ENCODE results near the gene RAVER2.

RAVER2 gene

GRCh38 chr1:64798872-64799271 is 54.0 kb downstream of the RAVER2 start:
- Histone ChIP-seq H2BK15ac (replicated peaks; ENCODE audit: low read depth) (no peak overlapping the region), H3K23ac (ENCODE audit: low read length) (no peak overlapping the region), H3K4me1 (ENCODE audit: control insufficient read depth, low read depth, low read length) (no peaks in the 10 kb centered on the region), H3K4ac (ENCODE audit: low read depth, low read length) (no peak overlapping the region), H4K8ac (ENCODE audit: low read depth, low read length) (no peak overlapping the region), H2BK5ac (ENCODE audit: low read length) (no peak overlapping the region), H3K4me3 (ENCODE audit: low read length) (no peak overlapping the region), H3K56ac (ENCODE audit: low read length) (no peak overlapping the region), H2AK5ac (ENCODE audit: low read length) (no peak overlapping the region), H3K18ac (ENCODE audit: low read length) (no peak overlapping the region), H3K27ac (ENCODE audit: low read depth, low read length) (no peak overlapping the region), H3K79me1 (ENCODE audit: low read length) (no peaks in the 10 kb centered on the region), H2BK120ac (ENCODE audit: low read depth, low read length) (no peak overlapping the region), H3K36me3 (ENCODE audit: control insufficient read depth, insufficient read depth, low read length) (no peaks in the 10 kb centered on the region), H4K5ac (ENCODE audit: low read length) (no peak overlapping the region), H3K79me2 (ENCODE audit: control insufficient read depth, insufficient read depth, low read length) (no peaks in the 10 kb centered on the region), H3K27me3 (ENCODE audit: insufficient read depth, low read length, poor library complexity) (no peaks in the 10 kb centered on the region), H3K4me2 (ENCODE audit: low read length) (no peak overlapping the region), H3K9ac (ENCODE audit: low read length) (no peak overlapping the region)
- DNase-seq, result no peak

DNA sequence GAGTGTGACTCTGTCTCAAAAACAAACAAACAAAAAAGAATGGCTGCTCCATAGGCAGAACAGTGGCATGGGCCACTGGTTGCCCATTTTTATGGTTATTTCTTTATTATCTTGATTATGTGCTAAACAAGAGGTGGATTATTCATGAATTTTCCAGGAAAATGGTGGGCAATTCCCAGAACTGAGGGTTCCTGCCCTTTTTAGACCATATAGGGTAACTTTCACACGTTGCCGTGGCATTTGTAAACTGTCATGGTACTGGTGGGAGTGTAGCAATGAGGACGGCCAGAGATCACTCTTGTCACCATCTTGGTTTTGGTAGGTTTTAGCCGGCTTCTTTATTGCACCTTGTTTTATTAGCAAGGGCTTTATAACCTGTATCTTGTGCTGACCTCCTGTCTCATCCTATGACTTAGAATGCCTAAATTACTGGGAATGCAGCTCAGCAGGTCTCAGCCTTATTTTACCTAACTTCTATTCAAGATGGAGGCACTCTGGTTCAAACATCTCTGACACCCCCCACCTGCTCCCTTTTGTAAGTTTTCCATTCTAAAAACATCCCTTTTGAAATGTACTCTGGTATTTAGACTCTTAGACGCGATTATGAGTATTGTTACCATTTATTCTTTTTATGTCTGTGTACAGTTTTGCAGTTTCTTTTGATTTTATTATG is 57.1 kb downstream of the RAVER2 start:
- no peaks in the 10 kb centered on the region for H3K4me1 ChIP-seq (ENCODE audit: control insufficient read depth, low read depth, low read length)
- no peak overlapping the region for H3K27ac ChIP-seq (ENCODE audit: low read depth, low read length)
- no peak overlapping the region for H2AK5ac ChIP-seq (ENCODE audit: low read length)
- no peak overlapping the region for H2BK120ac ChIP-seq (ENCODE audit: low read depth, low read length)
- no peak overlapping the region for H3K18ac ChIP-seq (ENCODE audit: low read length)
- H3K56ac ChIP-seq (ENCODE audit: low read length), result no peak overlapping the region
- no peak overlapping the region for H3K9ac ChIP-seq (ENCODE audit: low read length)
- no CpG with 5 or more reads among the region's 6 CpGs for WGBS (ENCODE audit: extremely low coverage, insufficient coverage, low lambda C conversion rate)
- no peak overlapping the region for H3K23ac ChIP-seq (ENCODE audit: low read length)
- no peak overlapping the region for H2BK15ac ChIP-seq (replicated peaks; ENCODE audit: low read depth)
- H4K5ac ChIP-seq (ENCODE audit: low read length), result no peak overlapping the region
- H3K4me2 ChIP-seq (ENCODE audit: low read length), result no peak overlapping the region
- no peaks in the 10 kb centered on the region for H3K79me2 ChIP-seq (ENCODE audit: control insufficient read depth, insufficient read depth, low read length)
- H3K4me3 ChIP-seq (ENCODE audit: low read length), result no peak overlapping the region
- H3K4ac ChIP-seq (ENCODE audit: low read depth, low read length), result no peak overlapping the region
- no peaks in the 10 kb centered on the region for H3K79me1 ChIP-seq (ENCODE audit: low read length)
- H4K8ac ChIP-seq (ENCODE audit: low read depth, low read length), result no peak overlapping the region
- no peak for DNase-seq
- no peak overlapping the region for H2BK5ac ChIP-seq (ENCODE audit: low read length)
- no peaks in the 10 kb centered on the region for H3K27me3 ChIP-seq (ENCODE audit: insufficient read depth, low read length, poor library complexity)
- H3K36me3 ChIP-seq (ENCODE audit: control insufficient read depth, insufficient read depth, low read length), result no peaks in the 10 kb centered on the region

GRCh38 chr1:64809309-64809708 is 64.4 kb downstream of the RAVER2 start:
- no peaks in the 10 kb centered on the region for H3K4me1 ChIP-seq (ENCODE audit: control insufficient read depth, low read depth, low read length)
- no peak overlapping the region for H4K8ac ChIP-seq (ENCODE audit: low read depth, low read length)
- DNase-seq, result no peak
- no peak overlapping the region for H2AK5ac ChIP-seq (ENCODE audit: low read length)
- no peaks in the 10 kb centered on the region for H3K27me3 ChIP-seq (ENCODE audit: insufficient read depth, low read length, poor library complexity)
- H3K56ac ChIP-seq (ENCODE audit: low read length), result no peak overlapping the region
- no peaks in the 10 kb centered on the region for H3K79me1 ChIP-seq (ENCODE audit: low read length)
- no peak overlapping the region for H3K27ac ChIP-seq (ENCODE audit: low read depth, low read length)
- no peak overlapping the region for H3K4ac ChIP-seq (ENCODE audit: low read depth, low read length)
- H3K18ac ChIP-seq (ENCODE audit: low read length), result no peak overlapping the region
- no peaks in the 10 kb centered on the region for H3K36me3 ChIP-seq (ENCODE audit: control insufficient read depth, insufficient read depth, low read length)
- H3K4me2 ChIP-seq (ENCODE audit: low read length), result no peak overlapping the region
- H3K9ac ChIP-seq (ENCODE audit: low read length), result no peak overlapping the region
- no peak overlapping the region for H4K5ac ChIP-seq (ENCODE audit: low read length)
- H3K79me2 ChIP-seq (ENCODE audit: control insufficient read depth, insufficient read depth, low read length), result no peaks in the 10 kb centered on the region
- H3K4me3 ChIP-seq (ENCODE audit: low read length), result no peak overlapping the region
- H2BK5ac ChIP-seq (ENCODE audit: low read length), result no peak overlapping the region
- no peak overlapping the region for H3K23ac ChIP-seq (ENCODE audit: low read length)
- H2BK120ac ChIP-seq (ENCODE audit: low read depth, low read length), result no peak overlapping the region
- H2BK15ac ChIP-seq (replicated peaks; ENCODE audit: low read depth), result no peak overlapping the region

DNA sequence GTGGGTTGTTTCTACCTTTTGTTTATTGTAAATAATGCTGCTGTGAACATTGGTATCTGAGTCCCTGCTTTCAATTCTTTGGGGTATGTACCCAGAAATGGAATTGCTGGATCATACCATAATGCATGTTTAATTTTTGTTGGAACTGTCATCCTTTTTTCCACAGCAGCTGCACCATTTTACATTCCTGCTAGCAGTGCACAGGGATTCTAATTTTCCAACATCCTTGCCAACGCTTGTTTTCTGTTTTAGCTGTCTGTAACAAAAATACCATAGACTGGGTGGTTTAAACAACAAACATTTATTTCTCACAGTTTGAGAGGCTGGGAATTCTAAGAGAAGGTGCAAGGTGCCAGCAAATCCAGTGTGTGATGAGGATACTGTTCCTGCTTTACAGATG is 65.1 kb downstream of the RAVER2 start:
- H4K5ac ChIP-seq (ENCODE audit: low read length), result no peak overlapping the region
- no peaks in the 10 kb centered on the region for H3K27me3 ChIP-seq (ENCODE audit: insufficient read depth, low read length, poor library complexity)
- H3K23ac ChIP-seq (ENCODE audit: low read length), result no peak overlapping the region
- H3K4me3 ChIP-seq (ENCODE audit: low read length), result no peak overlapping the region
- H3K56ac ChIP-seq (ENCODE audit: low read length), result no peak overlapping the region
- no peaks in the 10 kb centered on the region for H3K79me2 ChIP-seq (ENCODE audit: control insufficient read depth, insufficient read depth, low read length)
- no peak for DNase-seq
- no peak overlapping the region for H2BK15ac ChIP-seq (replicated peaks; ENCODE audit: low read depth)
- no peak overlapping the region for H2BK5ac ChIP-seq (ENCODE audit: low read length)
- H3K9ac ChIP-seq (ENCODE audit: low read length), result no peak overlapping the region
- WGBS (ENCODE audit: extremely low coverage, insufficient coverage, low lambda C conversion rate), result no CpG with 5 or more reads among the region's 1 CpG
- no peak overlapping the region for H2BK120ac ChIP-seq (ENCODE audit: low read depth, low read length)
- no peak overlapping the region for H2AK5ac ChIP-seq (ENCODE audit: low read length)
- no peaks in the 10 kb centered on the region for H3K4me1 ChIP-seq (ENCODE audit: control insufficient read depth, low read depth, low read length)
- H3K4ac ChIP-seq (ENCODE audit: low read depth, low read length), result no peak overlapping the region
- no peaks in the 10 kb centered on the region for H3K79me1 ChIP-seq (ENCODE audit: low read length)
- H3K27ac ChIP-seq (ENCODE audit: low read depth, low read length), result no peak overlapping the region
- H3K36me3 ChIP-seq (ENCODE audit: control insufficient read depth, insufficient read depth, low read length), result no peaks in the 10 kb centered on the region
- no peak overlapping the region for H3K18ac ChIP-seq (ENCODE audit: low read length)
- H3K4me2 ChIP-seq (ENCODE audit: low read length), result no peak overlapping the region
- no peak overlapping the region for H4K8ac ChIP-seq (ENCODE audit: low read depth, low read length)

DNA sequence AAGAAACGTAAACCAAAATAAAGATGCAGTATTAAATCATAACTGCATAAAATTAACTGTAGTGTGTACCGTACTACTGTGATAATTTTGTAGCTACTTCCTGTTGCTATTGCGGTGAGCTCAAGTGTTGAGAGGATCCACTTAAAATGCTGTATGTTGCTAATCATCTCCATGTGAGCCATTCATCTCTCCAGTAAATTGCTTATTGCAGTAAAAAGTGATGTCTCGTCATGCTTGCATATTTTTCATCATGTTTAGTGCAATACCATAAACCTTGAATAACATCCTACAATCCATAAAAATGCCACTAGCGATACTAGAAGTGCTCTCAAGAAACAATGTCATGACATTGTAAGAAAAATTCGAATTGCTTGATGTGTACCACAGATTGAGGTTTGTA is 66.3 kb downstream of the RAVER2 start:
- H3K4me3 ChIP-seq (ENCODE audit: low read length), result no peak overlapping the region
- H3K56ac ChIP-seq (ENCODE audit: low read length), result no peak overlapping the region
- H3K36me3 ChIP-seq (ENCODE audit: control insufficient read depth, insufficient read depth, low read length), result no peaks in the 10 kb centered on the region
- H3K4ac ChIP-seq (ENCODE audit: low read depth, low read length), result no peak overlapping the region
- H2AK5ac ChIP-seq (ENCODE audit: low read length), result no peak overlapping the region
- H3K4me1 ChIP-seq (ENCODE audit: control insufficient read depth, low read depth, low read length), result no peaks in the 10 kb centered on the region
- H3K9ac ChIP-seq (ENCODE audit: low read length), result no peak overlapping the region
- WGBS (ENCODE audit: extremely low coverage, insufficient coverage, low lambda C conversion rate), result no CpG with 5 or more reads among the region's 6 CpGs
- H2BK5ac ChIP-seq (ENCODE audit: low read length), result no peak overlapping the region
- H3K79me2 ChIP-seq (ENCODE audit: control insufficient read depth, insufficient read depth, low read length), result no peaks in the 10 kb centered on the region
- H3K23ac ChIP-seq (ENCODE audit: low read length), result no peak overlapping the region
- H2BK120ac ChIP-seq (ENCODE audit: low read depth, low read length), result no peak overlapping the region
- no peaks in the 10 kb centered on the region for H3K27me3 ChIP-seq (ENCODE audit: insufficient read depth, low read length, poor library complexity)
- H2BK15ac ChIP-seq (replicated peaks; ENCODE audit: low read depth), result no peak overlapping the region
- H3K4me2 ChIP-seq (ENCODE audit: low read length), result no peak overlapping the region
- no peak overlapping the region for H4K8ac ChIP-seq (ENCODE audit: low read depth, low read length)
- no peak overlapping the region for H3K18ac ChIP-seq (ENCODE audit: low read length)
- no peak overlapping the region for H3K27ac ChIP-seq (ENCODE audit: low read depth, low read length)
- no peak overlapping the region for H4K5ac ChIP-seq (ENCODE audit: low read length)
- no peaks in the 10 kb centered on the region for H3K79me1 ChIP-seq (ENCODE audit: low read length)
- DNase-seq, result no peak

DNA sequence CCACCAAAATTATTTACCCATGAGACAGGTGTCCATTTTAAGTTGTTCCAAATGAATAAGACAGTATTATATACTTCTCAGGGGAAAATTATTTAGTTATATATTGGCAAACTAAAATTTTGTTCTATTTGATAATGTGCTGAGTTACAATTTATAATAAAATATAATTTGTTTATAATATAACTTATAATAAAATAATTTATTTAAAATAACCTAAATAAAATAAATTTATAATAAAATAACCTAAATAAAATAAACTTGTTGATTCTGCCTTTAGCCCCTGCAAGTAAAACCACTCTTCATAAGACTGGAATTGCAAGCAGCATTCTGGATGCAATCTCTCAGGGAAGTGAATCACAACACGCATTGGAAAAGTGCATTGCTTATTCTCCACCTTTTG is 69.6 kb downstream of the RAVER2 start:
- Histone ChIP-seq H3K4me2 (ENCODE audit: low read length) (no peak overlapping the region), H3K79me2 (ENCODE audit: control insufficient read depth, insufficient read depth, low read length) (no peaks in the 10 kb centered on the region), H3K36me3 (ENCODE audit: control insufficient read depth, insufficient read depth, low read length) (no peaks in the 10 kb centered on the region), H3K4me1 (ENCODE audit: control insufficient read depth, low read depth, low read length) (no peaks in the 10 kb centered on the region), H3K4ac (ENCODE audit: low read depth, low read length) (no peak overlapping the region), H3K56ac (ENCODE audit: low read length) (no peak overlapping the region), H3K23ac (ENCODE audit: low read length) (no peak overlapping the region), H3K27me3 (ENCODE audit: insufficient read depth, low read length, poor library complexity) (no peaks in the 10 kb centered on the region), H4K5ac (ENCODE audit: low read length) (no peak overlapping the region), H3K9ac (ENCODE audit: low read length) (no peak overlapping the region), H2BK5ac (ENCODE audit: low read length) (no peak overlapping the region), H2BK120ac (ENCODE audit: low read depth, low read length) (no peak overlapping the region), H3K4me3 (ENCODE audit: low read length) (no peak overlapping the region), H4K8ac (ENCODE audit: low read depth, low read length) (no peak overlapping the region), H3K18ac (ENCODE audit: low read length) (no peak overlapping the region), H2AK5ac (ENCODE audit: low read length) (no peak overlapping the region), H2BK15ac (replicated peaks; ENCODE audit: low read depth) (no peak overlapping the region), H3K79me1 (ENCODE audit: low read length) (no peaks in the 10 kb centered on the region), H3K27ac (ENCODE audit: low read depth, low read length) (no peak overlapping the region)
- no CpG with 5 or more reads among the region's 1 CpG for WGBS (ENCODE audit: extremely low coverage, insufficient coverage, low lambda C conversion rate)
- no peak for DNase-seq

Measured in mesendoderm (in vitro differentiated cells).